Bladder microvascular endothelial cell (primary cell): Measurements from ENCODE around the gene NAA15. TPM values are rescaled to one million over a fixed set of nuclear protein-coding genes. Genes with fewer than 3 reads are reported as not detected.

Experiments
- total RNA-seq: library from RNA; depleted of rRNA; stranded (reverse); fragments of >200 nt; gene quantifications from 2 replicates; pipeline ENCODE4 v1.2.3, GENCODE V29; 2014

Gene NAA15
- 16.7 and 30.1 TPM in 2 replicates for total RNA-seq

GRCh38 chr4:139301113-139301820, at the start of gene NAA15:
NAA15 (plus strand) TSS chr4:139301505; CDS start chr4:139301778, 273 bp downstream.

GRCh38 chr4:139279760-139280620, 21.3 kb upstream of the NAA15 start, which contains the start of gene MGARP:
MGARP (minus strand) TSS chr4:139280225; CDS start chr4:139280158, 67 bp downstream.

GRCh38 chr4:139301821-139302611, 711 bp downstream of the NAA15 start, which contains the start of gene NDUFC1:
NDUFC1 (minus strand) TSS chr4:139302477; CDS start chr4:139295798, 6,679 bp downstream.

GRCh38 chr4:139454111-139455045, 153.1 kb downstream of the NAA15 start, which contains the start of gene RAB33B:
RAB33B (plus strand) TSS chr4:139454121; CDS start chr4:139454196, 75 bp downstream.

Other genes starting within 250 kb of the NAA15 start
- gene ELF2, start 124.3 kb upstream of the NAA15 start, total RNA-seq: 36.4 and 45.1 TPM in 2 replicates
- 0.49 and 0.94 TPM in 2 replicates for gene MGARP, start 21.3 kb upstream of the NAA15 start, total RNA-seq
- gene NDUFC1, start 972 bp downstream of the NAA15 start, total RNA-seq: 46.4 and 74.5 TPM in 2 replicates
- gene RAB33B, start 152.6 kb downstream of the NAA15 start, total RNA-seq: 15.5 and 22.7 TPM in 2 replicates